ENCODE measurements around the gene PPP1R3F. TPM values are rescaled to one million over a fixed set of nuclear protein-coding genes. Genes with fewer than 3 reads are reported as not detected.

The PPP1R3F gene, protein sequence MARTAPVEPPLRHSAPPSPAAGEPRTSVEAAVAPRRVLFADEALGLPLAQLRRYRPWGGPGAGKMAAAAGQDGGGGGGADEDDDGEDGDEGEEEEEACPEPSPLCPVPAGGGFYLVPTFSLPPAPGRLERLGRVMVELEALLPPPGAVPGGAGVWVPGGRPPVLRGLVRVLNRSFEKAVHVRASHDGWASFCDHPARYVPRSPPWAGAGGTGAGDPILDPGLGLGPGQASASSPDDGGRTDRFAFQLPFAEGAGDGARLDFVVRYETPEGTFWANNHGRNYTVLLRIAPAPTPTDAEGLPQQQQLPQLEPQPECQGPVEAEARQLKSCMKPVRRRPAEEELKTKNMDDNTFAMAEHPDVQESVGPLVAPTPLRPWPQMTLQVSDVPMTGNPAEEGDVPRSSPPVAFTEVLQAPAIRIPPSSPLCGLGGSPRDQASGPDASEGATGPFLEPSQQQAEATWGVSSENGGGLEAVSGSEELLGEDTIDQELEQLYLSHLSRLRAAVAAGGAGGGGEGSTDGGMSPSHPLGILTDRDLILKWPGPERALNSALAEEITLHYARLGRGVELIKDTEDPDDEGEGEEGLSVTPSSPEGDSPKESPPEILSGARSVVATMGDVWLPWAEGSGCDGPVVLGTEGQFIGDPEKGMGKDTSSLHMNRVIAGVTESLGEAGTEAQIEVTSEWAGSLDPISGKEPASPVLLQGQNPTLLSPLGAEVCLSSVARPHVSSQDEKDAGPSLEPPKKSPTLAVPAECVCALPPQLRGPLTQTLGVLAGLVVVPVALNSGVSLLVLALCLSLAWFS
- 12.6 TPM for total RNA-seq

- no peak for DNase-seq
These were observed at the start of gene PPP1R3F for GRCh38 chrX:49269767-49270248. TSS of gene PPP1R3F (plus strand) at chrX:49269793. CDS start at chrX:49269870, 77 bp downstream.

DNA sequence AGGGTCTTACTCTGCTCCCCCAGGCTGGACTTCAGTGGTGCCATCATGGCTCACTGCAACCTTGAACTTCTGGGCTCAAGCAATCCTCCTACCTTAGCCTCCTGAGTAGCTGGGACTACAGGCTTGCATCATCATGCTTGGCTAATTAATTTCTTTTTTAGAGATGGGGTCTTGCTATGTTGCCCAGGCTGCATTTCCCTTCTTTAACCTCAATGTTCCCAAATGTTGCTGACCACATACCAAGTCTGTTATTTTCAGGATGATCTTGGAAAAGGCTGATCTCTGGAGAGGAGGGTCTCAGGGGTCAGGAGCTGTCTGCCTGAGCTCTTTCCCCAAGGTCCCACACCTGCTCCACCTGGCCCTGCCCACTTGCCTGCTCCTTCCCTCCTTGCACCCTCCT lies 49.5 kb upstream of the PPP1R3F start:
- DNase-seq = no peak

DNA sequence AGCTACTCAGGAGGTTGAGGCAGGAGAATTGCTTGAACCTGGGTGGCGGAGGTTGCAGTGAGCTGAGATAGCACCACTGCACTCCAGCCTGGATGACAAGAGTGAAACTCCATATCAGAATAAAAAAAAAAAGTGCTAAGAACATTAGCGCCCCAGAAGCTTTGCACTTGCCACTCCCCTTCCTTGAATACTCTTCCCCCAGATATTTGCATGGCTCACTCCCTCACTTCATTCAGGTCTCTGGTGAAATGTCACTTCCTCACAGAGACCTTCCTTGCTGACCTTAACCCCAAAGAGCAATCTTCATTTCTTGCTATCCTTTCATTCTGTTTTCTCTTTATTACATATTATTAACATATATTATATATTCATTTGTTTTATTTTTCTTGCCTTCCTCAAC lies 47.7 kb upstream of the PPP1R3F start:
- no peak for DNase-seq

- no peak for DNase-seq
These were observed 43.7 kb upstream of the PPP1R3F start for GRCh38 chrX:49225858-49226257.

DNA sequence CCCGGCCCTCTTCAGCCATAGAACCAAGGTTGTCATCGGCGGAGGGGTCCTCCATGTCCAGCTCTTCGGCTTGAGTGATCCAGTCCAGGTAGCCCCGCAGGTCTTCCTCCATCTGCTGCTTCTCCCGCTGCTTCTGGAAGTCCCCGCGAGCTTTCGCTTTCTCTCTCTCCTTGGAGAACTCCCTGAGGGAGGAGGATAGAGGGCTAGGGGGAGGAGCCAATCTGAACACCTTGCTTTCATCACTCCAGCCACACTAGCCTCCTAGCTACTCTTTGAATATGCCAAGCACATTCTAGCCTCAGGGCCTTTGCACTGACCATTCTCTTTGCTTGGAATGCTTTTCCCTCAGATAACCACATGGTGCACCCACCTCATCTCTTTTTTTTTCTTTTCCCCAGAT lies 42.6 kb upstream of the PPP1R3F start:
- DNase-seq = no peak

- DNase-seq = no peak
These were observed 41.9 kb upstream of the PPP1R3F start for GRCh38 chrX:49227726-49228125.

GRCh38 chrX:49228185-49228584 lies 41.4 kb upstream of the PPP1R3F start:
- DNase-seq = no peak

- DNase-seq = no peak
These were observed 38.9 kb upstream of the PPP1R3F start for GRCh38 chrX:49230500-49231232.

DNA sequence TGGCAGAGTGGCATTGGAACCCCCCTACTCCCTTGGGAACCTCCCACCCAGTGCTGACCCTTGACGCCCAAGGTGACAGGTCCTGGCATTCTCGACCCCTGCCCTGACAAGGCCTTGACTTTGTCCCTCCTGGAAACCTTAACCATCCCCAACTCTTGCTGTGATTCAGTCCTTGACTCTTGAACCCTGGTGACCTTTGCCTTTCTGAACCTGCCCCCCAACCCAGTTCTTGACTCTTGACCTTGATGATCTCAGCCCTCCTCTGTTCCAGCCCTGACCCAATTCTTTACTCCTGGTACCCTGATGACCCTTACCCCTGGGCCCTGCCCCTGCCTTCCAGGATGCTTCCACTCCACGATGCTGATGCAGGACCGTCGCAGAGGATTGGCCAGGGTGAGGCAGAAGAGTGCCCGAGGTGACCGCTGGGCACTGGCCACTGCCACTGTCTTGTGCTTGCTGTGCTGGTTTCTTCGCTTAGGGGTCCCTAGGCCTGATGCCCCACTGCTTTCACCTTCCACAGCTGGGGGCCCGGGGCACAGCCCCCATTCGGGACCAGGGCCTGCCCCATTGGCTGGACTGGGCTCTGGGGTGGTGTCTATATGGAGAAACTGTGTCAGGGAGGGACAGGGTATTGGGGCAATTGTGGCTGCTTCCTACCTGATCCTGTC lies 38.1 kb upstream of the PPP1R3F start:
- DNase-seq = no peak

GRCh38 chrX:49232525-49232924 lies 37.1 kb upstream of the PPP1R3F start:
- DNase-seq = no peak

GRCh38 chrX:49233176-49233575 lies 36.4 kb upstream of the PPP1R3F start, which contains the start of gene CACNA1F:
TSS of gene CACNA1F (minus strand) at chrX:49233340. CDS start at chrX:49233309, 31 bp downstream.
- DNase-seq = no peak

GRCh38 chrX:49233887-49234555 lies 35.6 kb upstream of the PPP1R3F start:
- no peak for DNase-seq

- no peak for DNase-seq
These were observed 32.5 kb upstream of the PPP1R3F start for GRCh38 chrX:49237060-49237459.

DNA sequence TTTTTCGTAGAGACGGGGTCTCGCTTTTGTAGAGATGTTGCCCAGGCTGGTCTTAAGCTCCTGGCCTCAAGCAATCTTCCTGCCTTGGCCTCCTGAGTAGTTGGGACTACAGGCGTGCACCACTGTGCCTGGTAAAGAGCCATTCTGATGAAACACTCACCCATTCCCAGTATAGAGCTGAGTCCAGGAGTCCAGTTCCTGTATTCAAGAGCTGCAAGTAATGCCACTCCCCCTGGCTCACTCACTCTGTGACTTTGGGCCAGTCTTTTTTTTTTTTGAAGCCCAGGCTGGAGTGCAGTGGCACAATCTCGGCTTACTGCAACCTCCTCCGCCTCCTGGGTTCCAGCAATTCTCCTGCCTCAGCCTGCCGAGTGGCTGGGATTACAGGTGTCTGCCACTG lies 30.9 kb upstream of the PPP1R3F start:
- DNase-seq = no peak

- no peak for DNase-seq
These were observed 27.0 kb upstream of the PPP1R3F start for GRCh38 chrX:49242545-49243066.

GRCh38 chrX:49243166-49243565 lies 26.4 kb upstream of the PPP1R3F start:
- DNase-seq = no peak

DNA sequence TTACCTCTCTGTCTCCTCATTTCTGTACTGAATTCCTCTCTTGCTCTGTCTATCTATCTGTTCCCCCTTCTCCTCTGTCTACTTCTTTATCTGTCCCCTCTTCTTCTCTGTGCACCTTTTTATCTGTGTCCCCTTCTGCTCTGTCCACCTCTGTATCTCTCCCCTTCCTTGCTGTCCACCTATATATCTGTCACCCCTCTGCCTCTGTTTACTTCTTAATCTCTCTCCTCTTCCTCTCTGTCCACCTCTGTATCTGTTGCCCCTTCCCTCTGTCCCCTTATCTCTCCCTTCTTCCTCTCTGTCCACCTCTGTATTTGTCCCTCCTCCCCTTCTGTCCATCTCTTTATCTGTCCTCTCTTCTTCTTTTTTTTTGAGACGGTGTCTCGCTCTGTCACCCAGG lies 25.4 kb upstream of the PPP1R3F start:
- DNase-seq = no peak

DNA sequence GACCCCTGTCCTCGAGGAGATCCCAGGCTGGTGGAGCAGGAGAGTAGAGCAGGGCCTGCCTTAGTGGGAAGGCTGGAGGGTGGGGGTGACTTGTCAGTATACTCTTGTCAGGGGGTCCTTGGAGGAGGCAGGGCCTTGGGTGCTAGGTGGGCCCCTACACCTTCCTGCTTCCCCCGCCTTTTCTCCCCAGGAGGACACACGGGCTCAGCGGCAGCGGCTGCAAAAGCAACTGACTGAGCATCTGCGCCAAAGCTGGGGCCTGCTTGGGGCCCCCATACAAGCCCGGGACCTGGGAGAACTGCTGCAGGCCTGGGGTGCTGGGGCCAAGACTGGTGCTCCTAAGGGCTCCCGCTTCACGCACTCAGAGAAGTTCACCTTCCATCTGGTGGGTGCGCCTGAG lies 23.1 kb upstream of the PPP1R3F start:
- DNase-seq = no peak

DNA sequence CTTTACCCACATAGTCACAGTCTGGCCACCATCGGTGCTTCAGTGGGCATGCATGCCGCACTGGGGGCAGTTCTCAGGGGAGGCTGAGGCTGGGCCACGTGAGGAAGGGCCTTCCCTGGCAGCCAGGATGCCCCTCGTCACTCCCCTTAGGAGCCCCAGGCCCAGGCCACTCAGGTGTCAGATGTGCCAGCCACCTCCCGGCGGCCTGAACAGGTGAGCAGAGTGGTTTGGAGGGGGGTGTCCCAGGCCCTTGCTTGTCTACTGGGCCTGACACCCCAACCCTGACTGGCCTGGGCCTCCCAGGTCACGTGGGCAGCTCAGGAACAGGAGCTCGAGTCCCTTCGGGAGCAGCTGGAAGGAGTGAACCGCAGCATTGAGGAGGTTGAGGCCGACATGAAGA lies 22.2 kb upstream of the PPP1R3F start:
- no peak for DNase-seq

DNA sequence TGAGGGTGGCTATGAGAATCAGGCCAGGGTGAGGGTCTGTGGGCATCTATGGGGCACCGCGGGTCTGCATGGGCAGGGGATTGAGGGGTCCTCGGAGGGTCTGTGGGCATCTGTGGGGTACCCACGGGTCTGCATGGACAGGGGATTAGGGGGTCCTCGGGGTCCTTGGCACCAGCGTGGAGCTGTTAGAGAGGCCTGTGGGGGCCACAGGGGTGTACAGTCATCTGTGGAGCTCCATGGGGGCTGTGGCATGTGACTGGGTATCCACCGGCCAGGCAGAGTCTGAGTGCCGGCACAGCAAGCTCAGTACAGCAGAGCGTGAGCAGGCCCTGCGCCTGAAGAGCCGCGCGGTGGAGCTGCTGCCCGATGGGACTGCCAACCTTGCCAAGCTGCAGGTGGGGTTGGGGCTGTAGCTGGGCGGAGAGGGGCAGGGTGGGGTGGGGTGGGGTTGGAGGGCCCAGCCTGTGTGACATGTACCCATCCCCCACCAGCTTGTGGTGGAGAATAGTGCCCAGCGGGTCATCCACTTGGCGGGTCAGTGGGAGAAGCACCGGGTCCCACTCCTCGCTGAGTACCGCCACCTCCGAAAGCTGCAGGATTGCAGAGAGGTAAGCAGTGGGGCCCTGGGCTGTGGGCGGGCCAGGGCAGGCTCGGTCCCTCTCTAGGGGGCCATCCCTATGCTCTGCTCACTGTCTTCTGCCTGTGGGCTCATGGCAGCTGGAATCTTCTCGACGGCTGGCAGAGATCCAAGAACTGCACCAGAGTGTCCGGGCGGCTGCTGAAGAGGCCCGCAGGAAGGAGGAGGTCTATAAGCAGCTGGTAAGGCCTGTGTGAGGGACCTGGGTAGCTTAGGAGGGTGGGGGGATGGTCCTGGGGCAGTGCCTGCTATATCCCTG lies 21.4 kb upstream of the PPP1R3F start:
- DNase-seq = no peak
